Upper lobe of left lung (tissue), 4 donors: Measurements from ENCODE around the gene PEPD.
"Not testable (repeated sequence)": the region's sequence is repeated elsewhere in the genome, so short reads cannot be mapped to it uniquely, and the experiment has no call there.

Source experiments
- EP300 ChIP-seq, 4 donors: sonication (generic); formaldehyde crosslinking; IDR thresholded peaks; one replicate each; pipeline ENCODE4 v1.5.1; 2017; ENCODE audit warnings: antibody characterized with exemption in 4 of 4, control low read depth in 2 of 4
- POLR2AphosphoS5 ChIP-seq, 2 donors: sonication (generic); formaldehyde crosslinking; IDR thresholded peaks; one replicate each; pipeline ENCODE4 v1.5.1; 2017; ENCODE audit warnings: antibody characterized with exemption in 2 of 2
- TF ChIP-seq, protein P1 (sequence below), 6 experiments: fragments of 450-650 bp in 4 of 6; fragments of 200-600 bp in 2 of 6; sonication (generic) in 2 of 6; IDR thresholded peaks; one replicate each; pipeline ENCODE4 v1.5.1; 2016 to 2019; ENCODE audit warnings: antibody characterized with exemption in 6 of 6

- not testable (repeated sequence) for TF ChIP-seq POLR2AphosphoS5, EP300 (IDR thresholded peaks at IDR 0.05)
- TF ChIP-seq, protein P1, sequence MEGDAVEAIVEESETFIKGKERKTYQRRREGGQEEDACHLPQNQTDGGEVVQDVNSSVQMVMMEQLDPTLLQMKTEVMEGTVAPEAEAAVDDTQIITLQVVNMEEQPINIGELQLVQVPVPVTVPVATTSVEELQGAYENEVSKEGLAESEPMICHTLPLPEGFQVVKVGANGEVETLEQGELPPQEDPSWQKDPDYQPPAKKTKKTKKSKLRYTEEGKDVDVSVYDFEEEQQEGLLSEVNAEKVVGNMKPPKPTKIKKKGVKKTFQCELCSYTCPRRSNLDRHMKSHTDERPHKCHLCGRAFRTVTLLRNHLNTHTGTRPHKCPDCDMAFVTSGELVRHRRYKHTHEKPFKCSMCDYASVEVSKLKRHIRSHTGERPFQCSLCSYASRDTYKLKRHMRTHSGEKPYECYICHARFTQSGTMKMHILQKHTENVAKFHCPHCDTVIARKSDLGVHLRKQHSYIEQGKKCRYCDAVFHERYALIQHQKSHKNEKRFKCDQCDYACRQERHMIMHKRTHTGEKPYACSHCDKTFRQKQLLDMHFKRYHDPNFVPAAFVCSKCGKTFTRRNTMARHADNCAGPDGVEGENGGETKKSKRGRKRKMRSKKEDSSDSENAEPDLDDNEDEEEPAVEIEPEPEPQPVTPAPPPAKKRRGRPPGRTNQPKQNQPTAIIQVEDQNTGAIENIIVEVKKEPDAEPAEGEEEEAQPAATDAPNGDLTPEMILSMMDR (IDR thresholded peaks at IDR 0.05) = not testable (repeated sequence)
Measured at GRCh38 chr19:33555726-33556125, 34.1 kb upstream of the PEPD start.
